GM13976 (cell line): ENCODE data around the gene SNRNP27.

Source experiments
- DNase-seq: peaks from one replicate; pipeline ENCODE4 v3.0.0; 2012; ENCODE audit warnings: low spot score
- in situ Hi-C: fragments of 300-500 bp; cut with MboI; formaldehyde crosslinking; loops from one replicate; pipeline ENCODE4 v1.12.0; 2022; ENCODE audit warnings: low sequenced_read_pairs, mixed read lengths, inconsistent platforms; ENCODE audit not compliant: unreplicated experiment
- TF ChIP-seq, protein P1 (sequence below): IDR thresholded peaks from 2 replicates; pipeline ENCODE4 v1.5.1; 2012; ENCODE audit warnings: borderline replicate concordance, mild to moderate bottlenecking; ENCODE audit not compliant: insufficient read depth; ENCODE audit errors: extremely low read depth, missing control alignments, control extremely low read depth

Gene SNRNP27

DNA sequence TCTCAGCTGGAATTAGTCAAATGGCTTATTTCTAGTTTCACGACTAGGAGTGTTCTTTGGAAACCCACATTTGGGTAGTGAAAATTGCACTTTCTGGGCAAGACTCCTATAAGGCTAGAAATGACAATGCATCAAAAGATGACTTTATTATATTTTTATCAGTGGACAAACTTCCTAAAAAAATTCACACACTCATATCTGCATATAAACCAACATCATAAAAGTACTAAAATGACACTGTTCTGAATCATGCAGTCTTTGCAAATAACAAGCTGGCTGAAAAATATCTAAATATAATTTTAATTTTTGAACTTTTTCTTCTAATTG lies 38.8 kb downstream of the SNRNP27 start:
- TF ChIP-seq, protein P1, sequence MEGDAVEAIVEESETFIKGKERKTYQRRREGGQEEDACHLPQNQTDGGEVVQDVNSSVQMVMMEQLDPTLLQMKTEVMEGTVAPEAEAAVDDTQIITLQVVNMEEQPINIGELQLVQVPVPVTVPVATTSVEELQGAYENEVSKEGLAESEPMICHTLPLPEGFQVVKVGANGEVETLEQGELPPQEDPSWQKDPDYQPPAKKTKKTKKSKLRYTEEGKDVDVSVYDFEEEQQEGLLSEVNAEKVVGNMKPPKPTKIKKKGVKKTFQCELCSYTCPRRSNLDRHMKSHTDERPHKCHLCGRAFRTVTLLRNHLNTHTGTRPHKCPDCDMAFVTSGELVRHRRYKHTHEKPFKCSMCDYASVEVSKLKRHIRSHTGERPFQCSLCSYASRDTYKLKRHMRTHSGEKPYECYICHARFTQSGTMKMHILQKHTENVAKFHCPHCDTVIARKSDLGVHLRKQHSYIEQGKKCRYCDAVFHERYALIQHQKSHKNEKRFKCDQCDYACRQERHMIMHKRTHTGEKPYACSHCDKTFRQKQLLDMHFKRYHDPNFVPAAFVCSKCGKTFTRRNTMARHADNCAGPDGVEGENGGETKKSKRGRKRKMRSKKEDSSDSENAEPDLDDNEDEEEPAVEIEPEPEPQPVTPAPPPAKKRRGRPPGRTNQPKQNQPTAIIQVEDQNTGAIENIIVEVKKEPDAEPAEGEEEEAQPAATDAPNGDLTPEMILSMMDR, result no peak
- DNase-seq, result no peak
- in situ Hi-C loops, result no loop called here

DNA sequence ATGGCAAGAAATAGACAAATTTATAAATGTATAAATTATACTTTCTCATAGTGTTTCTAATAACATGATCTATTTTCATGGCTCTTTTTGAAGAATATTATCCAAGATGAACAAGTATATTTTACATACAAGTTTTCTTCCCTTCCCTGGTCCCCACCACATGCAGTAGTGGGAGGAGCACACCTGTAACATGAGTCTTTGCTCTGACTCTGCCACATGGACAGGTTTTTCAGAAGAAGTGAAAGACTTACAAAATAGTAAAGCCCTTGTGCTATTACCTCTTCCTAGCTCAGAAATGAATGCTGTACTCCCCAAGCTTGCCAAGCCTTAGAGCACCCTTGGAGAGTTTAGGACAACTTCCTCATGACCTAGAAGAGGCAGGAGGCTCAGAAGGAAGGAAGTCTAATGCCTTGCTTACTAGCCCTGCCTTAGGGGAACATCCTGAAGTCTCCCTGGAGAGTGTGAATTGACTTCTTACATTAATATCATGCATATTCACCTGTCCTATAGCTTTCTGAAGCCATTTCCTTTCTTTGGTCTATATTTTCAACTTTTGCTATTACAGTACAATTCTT lies 39.6 kb downstream of the SNRNP27 start:
- DNase-seq, result no peak
- TF ChIP-seq, protein P1, result no peak
- in situ Hi-C loops, result no loop called here

DNA sequence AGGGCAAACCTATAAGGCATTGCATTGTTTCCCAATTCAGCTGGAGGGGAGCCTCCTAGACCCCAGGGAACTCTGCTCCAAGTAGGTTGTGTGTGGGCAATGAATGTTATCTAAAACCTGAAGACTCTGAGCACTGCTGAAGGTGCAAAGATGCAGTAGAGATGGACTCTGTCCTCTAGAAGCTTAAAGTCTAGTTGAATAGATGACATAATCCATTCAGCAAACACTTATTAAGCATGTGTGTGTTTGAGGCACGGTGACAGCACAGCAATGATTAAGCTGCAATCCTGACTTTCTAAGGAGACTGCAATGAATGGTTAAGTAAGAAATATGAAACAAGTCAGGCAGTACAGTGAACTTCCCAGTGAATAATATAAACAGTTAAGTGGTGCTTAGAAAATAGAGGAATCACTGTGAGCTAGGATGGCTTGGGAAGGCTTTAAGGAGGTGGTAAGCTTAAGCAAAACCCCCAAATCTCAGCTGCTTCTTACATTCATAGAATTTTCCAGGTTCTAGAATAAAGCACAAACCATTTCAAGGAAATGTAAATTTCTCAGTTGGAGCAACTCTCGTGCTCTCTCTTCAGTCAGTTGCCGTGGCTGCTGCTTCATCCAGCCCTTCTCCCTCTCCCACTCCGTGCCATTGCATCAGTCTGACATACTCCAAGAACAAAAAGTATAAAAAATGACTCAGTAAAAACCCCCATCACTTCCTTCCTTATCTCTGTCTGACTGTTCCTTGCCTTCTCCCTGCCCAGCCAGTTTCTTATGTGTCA lies 40.3 kb downstream of the SNRNP27 start:
- DNase-seq, result no peak
- in situ Hi-C loops, result no loop called here
- TF ChIP-seq, protein P1, result no peak

DNA sequence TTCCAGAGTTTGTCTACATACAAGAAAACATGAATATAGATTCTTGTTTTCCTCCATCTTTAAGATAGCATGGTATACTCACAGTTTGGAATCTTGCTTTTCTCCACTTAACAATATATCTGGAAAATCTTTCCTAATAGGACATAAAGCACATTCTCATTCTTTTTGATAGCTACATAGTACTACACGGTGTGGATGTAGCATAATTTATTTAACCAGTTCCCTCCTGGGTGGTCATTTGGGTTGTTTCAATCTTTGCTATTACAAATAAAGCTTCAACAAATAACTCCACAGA lies 40.8 kb downstream of the SNRNP27 start:
- in situ Hi-C loops, result no loop called here
- no peak for DNase-seq
- TF ChIP-seq, protein P1, result no peak

DNA sequence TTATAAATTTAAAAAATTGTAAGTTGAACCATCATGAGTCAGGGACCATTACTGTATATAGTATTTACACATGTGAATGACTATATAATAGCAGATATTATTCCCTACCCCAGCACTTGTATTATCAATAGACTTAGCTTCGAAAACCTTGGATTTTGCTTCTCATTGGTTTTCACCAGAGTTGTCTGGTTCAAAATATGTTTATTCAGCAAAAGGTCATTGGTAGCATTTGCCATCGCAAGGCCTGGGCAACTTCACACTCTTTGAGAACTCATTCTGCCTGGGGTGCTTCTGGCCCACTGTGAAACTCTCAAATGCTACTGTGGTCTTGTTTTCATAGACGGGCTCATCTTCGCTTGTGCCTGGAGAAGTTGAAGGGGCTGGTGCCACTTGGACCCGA lies 41.3 kb downstream of the SNRNP27 start:
- in situ Hi-C loops, result no loop called here
- no peak for DNase-seq
- TF ChIP-seq, protein P1, result no peak

DNA sequence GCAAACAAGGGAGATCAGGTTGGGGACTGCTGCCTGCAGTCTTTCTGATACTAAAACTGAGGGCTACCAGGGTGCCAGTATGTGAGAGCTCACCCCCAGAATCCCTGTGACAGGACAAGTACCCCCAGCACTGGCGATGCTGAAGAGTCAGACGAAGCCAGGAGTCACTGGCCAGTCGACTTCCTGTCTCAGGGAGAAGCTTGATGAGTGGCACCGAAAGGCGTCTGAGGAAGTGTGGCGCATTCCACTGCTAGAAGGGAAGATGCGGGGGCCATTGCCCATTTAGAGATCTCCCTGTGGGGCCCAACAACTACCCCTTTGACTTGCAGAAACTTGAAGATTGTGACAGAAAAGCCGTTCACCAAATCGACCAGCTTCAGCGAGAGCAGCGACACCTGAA lies 43.1 kb downstream of the SNRNP27 start:
- in situ Hi-C loops, result no loop called here

More for the DNA sequence above, 43.1 kb downstream of the SNRNP27 start:
- no peak for DNase-seq
- TF ChIP-seq, protein P1, result no peak
